Measurements from ENCODE around the gene TM4SF1.
"Not testable (repeated sequence)": the region's sequence is repeated elsewhere in the genome, so short reads cannot be mapped to it uniquely, and the experiment has no call there.

TM4SF1 gene

DNA sequence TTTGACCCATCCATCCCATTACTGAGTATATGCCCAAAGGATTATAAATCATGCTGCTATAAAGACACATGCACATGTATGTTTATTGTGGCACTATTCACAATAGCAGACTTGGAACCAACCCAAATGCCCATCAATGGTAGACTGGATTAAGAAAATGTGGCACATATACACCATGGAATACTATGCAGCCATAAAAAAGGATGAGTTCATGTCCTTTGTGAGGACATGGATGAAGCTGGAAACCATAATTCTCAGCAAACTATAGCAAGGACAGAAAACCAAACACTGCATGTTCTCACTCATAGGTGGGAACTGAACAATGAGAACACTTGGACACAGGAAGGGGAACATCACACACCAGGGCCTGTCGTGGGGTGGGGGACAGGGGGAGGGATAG, 40.0 kb downstream of the TM4SF1 start:
- not testable (repeated sequence) for DNase-seq

DNA sequence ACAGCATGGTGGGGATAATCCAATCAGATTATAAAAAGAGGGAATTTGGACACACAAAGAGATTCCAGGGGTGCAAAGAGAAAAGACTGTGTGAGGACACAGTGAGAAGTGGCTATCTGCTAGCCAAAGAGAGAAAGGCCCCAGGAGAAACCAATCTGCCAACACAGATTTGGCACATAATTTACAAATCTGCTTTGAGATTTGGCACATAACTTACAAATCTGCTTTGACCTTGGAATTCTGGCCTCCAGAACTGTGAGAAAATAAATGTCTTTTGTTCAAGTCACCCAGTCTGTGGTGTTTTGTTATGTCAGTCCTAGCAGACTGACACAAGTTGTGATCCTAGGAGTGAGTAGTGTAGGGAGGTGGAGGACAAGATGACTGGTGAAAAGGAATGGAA, 40.5 kb downstream of the TM4SF1 start:
- DNase-seq = no peak

DNA sequence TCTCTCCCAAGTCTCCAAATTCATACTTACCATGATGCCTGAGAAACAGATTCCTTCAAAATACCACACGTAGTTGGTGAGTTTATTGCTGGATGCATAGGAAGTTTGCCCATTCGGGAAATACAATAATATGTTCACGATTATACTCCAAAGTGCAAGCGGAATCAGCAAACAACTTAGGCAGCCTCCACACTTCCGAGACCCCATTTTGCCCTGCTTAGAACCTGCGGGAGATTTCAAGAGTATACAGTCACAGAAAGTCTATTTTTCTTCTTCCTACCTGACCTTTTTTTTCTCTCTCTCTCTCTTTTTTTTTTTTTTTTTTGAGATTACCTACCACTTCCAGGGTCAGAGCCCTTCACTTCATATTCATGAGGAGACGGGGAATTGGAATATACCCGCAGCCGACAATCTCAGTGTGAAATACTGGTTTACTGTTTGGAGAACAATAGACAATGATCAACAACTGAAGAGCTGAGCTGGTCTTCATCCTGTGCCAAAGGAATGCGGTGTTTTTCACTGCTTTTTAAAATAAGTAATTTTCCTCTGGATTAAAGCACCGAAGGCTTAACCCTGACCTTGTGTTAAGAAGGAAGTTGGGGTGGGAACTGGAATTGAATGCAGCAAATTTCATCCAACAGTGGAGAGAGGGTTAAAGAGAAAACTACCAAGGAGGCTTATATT, 44.1 kb downstream of the TM4SF1 start, which contains the start of gene TM4SF18:
TM4SF18 (minus strand) TSS at position 461 of the 684 bp plus-strand sequence; CDS start at position 207, 254 bp downstream.
- no peak for DNase-seq

GRCh38 chr3:149332771-149333170, 44.7 kb downstream of the TM4SF1 start:
- no peak for DNase-seq

DNA sequence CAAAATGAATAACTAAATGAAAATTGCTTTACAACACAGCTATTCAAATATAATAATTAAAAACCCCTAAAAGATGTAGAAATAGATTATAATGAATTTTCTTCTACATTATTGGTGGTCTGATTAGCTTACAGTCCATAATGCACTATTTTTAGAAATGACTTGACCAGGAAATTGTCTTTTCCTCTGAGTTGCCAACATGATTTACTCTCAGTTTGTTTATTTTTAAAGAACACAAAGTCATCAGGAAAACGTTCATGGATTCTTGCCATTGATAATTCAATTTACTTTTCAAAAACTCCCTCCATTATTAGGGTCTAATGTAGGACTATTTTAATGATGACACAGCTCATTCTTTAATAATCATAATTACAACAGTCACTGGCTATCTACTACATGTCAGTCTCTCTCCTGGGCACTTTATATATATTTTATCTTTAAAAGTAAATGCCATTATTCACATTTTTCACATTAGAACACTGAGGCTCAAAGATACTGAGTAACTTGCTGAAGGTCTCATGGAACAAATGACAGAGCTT, 45.2 kb downstream of the TM4SF1 start:
- no peak for DNase-seq

DNA sequence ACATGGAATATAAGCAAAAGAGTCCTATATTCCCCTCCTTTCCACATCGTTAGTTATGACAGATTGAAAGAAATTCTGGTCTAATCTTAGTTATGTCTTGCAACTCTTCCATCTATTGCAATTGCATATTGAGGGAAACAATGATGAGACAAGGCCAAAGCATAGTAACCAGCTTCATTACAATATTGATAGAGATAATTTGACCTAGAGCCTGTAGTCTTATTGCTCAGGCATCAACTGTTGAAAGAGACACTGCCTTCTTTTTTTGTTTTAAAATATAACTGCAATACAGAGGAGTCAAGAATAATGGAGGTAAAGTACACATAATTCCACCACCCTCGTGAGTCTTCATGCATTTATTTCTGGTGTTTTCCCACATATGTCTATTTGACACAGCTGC, 46.1 kb downstream of the TM4SF1 start:
- DNase-seq = no peak

GRCh38 chr3:149330609-149331331, 46.7 kb downstream of the TM4SF1 start:
- peak in 1 of 2 experiments; percentile 56 for DNase-seq

- no peak for DNase-seq
Measured at GRCh38 chr3:149327156-149327555, 50.3 kb downstream of the TM4SF1 start.

GRCh38 chr3:149325581-149325980, 51.9 kb downstream of the TM4SF1 start:
- DNase-seq = no peak

DNA sequence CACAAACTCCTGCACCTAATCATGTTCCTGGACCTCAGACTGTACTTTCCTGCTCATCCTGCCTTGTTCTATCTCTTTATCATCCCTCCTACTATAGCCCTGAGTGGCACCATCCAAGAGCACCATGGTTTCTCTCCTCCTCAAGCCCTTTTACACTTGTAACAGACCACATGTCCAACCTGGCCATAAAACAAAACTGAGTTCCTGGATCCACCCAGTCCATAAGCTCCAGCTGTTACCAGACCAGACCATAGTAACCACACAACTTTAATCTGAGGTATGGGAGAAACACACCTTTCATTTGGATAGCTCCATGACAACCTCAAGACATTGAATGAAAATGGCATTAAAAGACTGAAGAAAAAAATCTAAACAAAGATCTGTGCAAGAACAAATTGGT, 53.1 kb downstream of the TM4SF1 start:
- no peak for DNase-seq

DNA sequence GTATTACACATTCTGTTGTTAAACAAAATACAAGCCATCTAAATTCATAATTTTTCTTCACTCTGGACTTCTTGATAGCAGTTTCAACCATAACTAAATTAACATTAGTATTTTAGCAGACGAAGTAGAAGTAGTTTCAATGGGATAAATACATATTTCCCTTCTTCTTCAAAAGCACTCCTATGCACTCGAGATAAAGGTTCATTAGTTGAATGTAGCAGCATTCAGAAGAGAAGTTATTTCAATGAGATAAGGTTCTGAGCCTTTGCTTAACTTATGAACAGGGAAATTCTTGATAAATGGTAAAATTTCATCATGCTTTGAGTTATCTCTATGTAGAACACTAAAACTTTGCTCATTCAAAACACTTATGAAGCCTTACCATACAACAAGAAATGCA, 55.8 kb downstream of the TM4SF1 start:
- DNase-seq = no peak

GRCh38 chr3:149321136-149321535, 56.3 kb downstream of the TM4SF1 start:
- no peak for DNase-seq

DNA sequence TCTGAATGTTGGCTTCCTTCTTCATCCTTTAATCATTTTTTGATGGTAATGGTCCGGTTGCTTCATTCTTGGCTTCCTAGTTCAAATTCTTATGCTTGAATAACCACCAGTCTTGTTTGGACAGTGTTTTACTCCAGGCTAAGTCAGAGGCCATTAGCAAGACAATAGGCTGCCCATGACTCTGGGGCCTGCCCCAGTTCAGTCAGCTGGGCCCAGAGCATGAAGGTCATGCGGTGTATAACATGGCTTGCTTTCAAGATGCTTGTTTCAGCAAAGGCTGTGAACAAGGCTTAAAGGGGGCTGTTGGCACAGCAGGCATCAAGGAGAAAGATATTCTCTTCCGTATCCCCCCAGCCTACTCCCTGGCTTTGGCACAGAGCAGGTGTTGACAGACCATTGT, 57.7 kb downstream of the TM4SF1 start:
- no peak for DNase-seq

Measured in NCI-H1930 (cell line).